K562 (cell line): ENCODE measurements around the gene GALNS. TPM values are rescaled to one million over a fixed set of nuclear protein-coding genes. Genes with fewer than 3 reads are reported as not detected.

ENCODE experiments used
- FOXJ2 ChIP-seq: fragments of 200-800 bp; sonication (Bioruptor generic); IDR thresholded peaks from 2 replicates; pipeline ENCODE4 v1.6.1; 2016; ENCODE audit warnings: missing genetic modification characterization, missing compliant biosample characterization
- GATAD2A ChIP-seq: fragments of 450-650 bp; IDR thresholded peaks from 2 replicates; pipeline ENCODE4 v1.6.1; 2017
- HNRNPH1 ChIP-seq: fragments of 200-400 bp; formaldehyde crosslinking; optimal IDR thresholded peaks from 2 replicates; pipeline ENCODE3; 2017; ENCODE audit warnings: low read depth, mild to moderate bottlenecking, low read length, moderate library complexity
- ILK ChIP-seq: fragments of 450-650 bp; IDR thresholded peaks from 2 replicates; pipeline ENCODE4 v1.6.1; 2016; ENCODE audit warnings: missing genetic modification characterization, low read depth, mild to moderate bottlenecking, missing compliant biosample characterization, moderate library complexity, borderline replicate concordance
- LARP7 ChIP-seq: fragments of 450-650 bp; IDR thresholded peaks from 2 replicates; pipeline ENCODE4 v1.6.1; 2016
- MAFG ChIP-seq: fragments of 450-650 bp; conservative IDR thresholded peaks from 2 replicates; pipeline ENCODE4 v1.6.1; 2016; ENCODE audit warnings: missing genetic modification characterization, missing compliant biosample characterization
- MCM3 ChIP-seq: fragments of 450-650 bp; IDR thresholded peaks from 2 replicates; pipeline ENCODE4 v1.6.1; 2016
- MCM5 ChIP-seq: fragments of 450-650 bp; IDR thresholded peaks from 2 replicates; pipeline ENCODE4 v1.6.1; 2016; ENCODE audit warnings: low read depth
- MXI1 ChIP-seq: IDR thresholded peaks from 2 replicates; pipeline ENCODE4 v1.6.1; 2011; ENCODE audit warnings: low read depth, mild to moderate bottlenecking, improper control_type of control experiment, low read length
- NCOA4 ChIP-seq: fragments of 450-650 bp; IDR thresholded peaks from 2 replicates; pipeline ENCODE4 v1.6.1; 2018; ENCODE audit warnings: mild to moderate bottlenecking; ENCODE audit not compliant: partially characterized antibody
- NFIC ChIP-seq: fragments of 450-650 bp; IDR thresholded peaks from 2 replicates; pipeline ENCODE4 v1.6.1; 2017; ENCODE audit warnings: mild to moderate bottlenecking, inconsistent platforms
- SMAD2 ChIP-seq: fragments of 150-350 bp; IDR thresholded peaks from 2 replicates; pipeline ENCODE4 v1.6.1; 2014; ENCODE audit warnings: low read depth, mild to moderate bottlenecking, low read length
- SREBF1 ChIP-seq: fragments of 150-350 bp; IDR thresholded peaks from 2 replicates; pipeline ENCODE4 v1.6.1; 2014; ENCODE audit warnings: antibody characterized with exemption, low read depth, low read length, borderline replicate concordance
- STAT5A ChIP-seq: IDR thresholded peaks from 2 replicates; pipeline ENCODE4 v1.6.1; 2012; ENCODE audit warnings: low read length, inconsistent platforms, borderline replicate concordance
- ZFP30 ChIP-seq: fragments of 250-450 bp; sonication (Bioruptor Pico); IDR thresholded peaks from 2 replicates; pipeline ENCODE4 v1.8.0; 2022; ENCODE audit warnings: moderate library complexity, mild to moderate bottlenecking, inconsistent platforms, borderline replicate concordance
- ZNF174 ChIP-seq: fragments of 250-450 bp; sonication (Bioruptor Pico); IDR thresholded peaks from 2 replicates; pipeline ENCODE4 v1.4.0; 2020; ENCODE audit warnings: mild to moderate bottlenecking
- ZNF561 ChIP-seq: fragments of 450-650 bp; formaldehyde crosslinking; conservative IDR thresholded peaks from 2 replicates; pipeline ENCODE4 v1.4.0; 2020; ENCODE audit warnings: mild to moderate bottlenecking, moderate library complexity
- ZNF57 ChIP-seq: fragments of 450-650 bp; formaldehyde crosslinking; IDR thresholded peaks from 2 replicates; pipeline ENCODE4 v1.4.0; 2020; ENCODE audit warnings: mild to moderate bottlenecking, moderate library complexity
- ZNF699 ChIP-seq: fragments of 250-450 bp; sonication (Bioruptor Pico); IDR thresholded peaks from 2 replicates; pipeline ENCODE4 v1.8.0; 2021; ENCODE audit warnings: mild to moderate bottlenecking, moderate library complexity; ENCODE audit not compliant: insufficient replicate concordance
- ZNF830 ChIP-seq: fragments of 250-450 bp; sonication (Bioruptor Pico); IDR thresholded peaks from 2 replicates; pipeline ENCODE4 v1.5.0; 2021; ENCODE audit warnings: mild to moderate bottlenecking
- polyA plus RNA-seq, 8 experiments: library from polyadenylated mRNA; depleted of rRNA in 4 of 8; stranded (reverse) in 5 of 8; unstranded in 3 of 8; fragments of >200 nt; fragmentation: Nextera tagmentation in 2 of 8; fragmentation: Illumina TruSeq in 1 of 8; extraction: Ambion mirVana in 2 of 8; extraction: Trizol in 1 of 8; gene quantifications; 2 replicates each; pipeline versions ENCODE4 v1.2.1 to v1.2.3, GENCODE V29; 2011 to 2014; ENCODE audit warnings: inconsistent platforms in 1 of 8, missing spikeins in 1 of 8
- total RNA-seq, 7 experiments: library from RNA; depleted of rRNA in 6 of 7; stranded (reverse); fragments of >200 nt in 6 of 7; fragmentation: Illumina TruSeq in 2 of 7; extraction: Trizol in 2 of 7; gene quantifications; 2 replicates each; pipeline versions ENCODE4 v1.2.1 to v1.2.3, GENCODE V29; 2011 to 2021; ENCODE audit warnings: low replicate concordance in 1 of 7
- TF ChIP-seq, protein P1 (sequence below): fragments of 250-450 bp; sonication (Bioruptor Pico); IDR thresholded peaks from 2 replicates; pipeline ENCODE4 v1.9.0; 2021; ENCODE audit warnings: mild to moderate bottlenecking, inconsistent platforms
- TF ChIP-seq, protein P2 (sequence below): fragments of 200-800 bp; sonication (Bioruptor generic); IDR thresholded peaks from 2 replicates; pipeline ENCODE4 v1.6.1; 2017; ENCODE audit warnings: missing genetic modification characterization, missing compliant biosample characterization
- TF ChIP-seq, protein P3 (sequence below), 2 experiments: fragments of 450-650 bp; conservative IDR thresholded peaks; 2 replicates each; pipeline ENCODE4 v1.6.1; 2017; ENCODE audit warnings: mild to moderate bottlenecking in 2 of 2, moderate library complexity in 2 of 2
- TF ChIP-seq, protein P4 (sequence below): fragments of 450-650 bp; IDR thresholded peaks from 2 replicates; pipeline ENCODE4 v1.6.1; 2016; ENCODE audit warnings: borderline replicate concordance

GALNS gene
- total and polyA plus RNA-seq, 9 of the 15 experiments (the other 6 are each of a cell fraction or from before 2014, with no cell fraction given) = 0.38 to 13.2 (median 4.3) TPM

DNA sequence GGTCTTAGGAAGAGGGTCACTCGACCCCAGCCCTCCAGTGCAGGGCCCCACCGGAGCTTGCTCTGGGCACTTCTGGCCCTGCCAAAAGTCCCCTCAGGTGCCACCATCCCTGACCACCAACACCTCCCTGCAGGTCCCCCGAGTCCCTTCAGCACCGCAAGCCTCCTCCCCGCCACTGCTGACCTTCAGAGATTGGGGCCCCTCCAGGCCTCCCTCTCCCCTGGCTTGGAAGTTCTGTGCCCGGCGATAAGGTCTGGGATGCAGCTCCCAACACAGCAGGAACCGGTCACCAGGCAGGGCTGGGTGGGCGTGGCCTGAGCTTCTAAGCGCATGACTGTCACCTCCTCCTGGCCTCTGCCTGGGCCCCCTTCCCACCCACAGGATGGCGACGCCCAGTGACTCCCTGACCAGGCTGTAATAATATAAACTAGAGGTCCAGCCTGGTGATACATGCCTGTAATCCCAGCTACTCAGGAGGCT is 82.9 kb downstream of the GALNS start (continued):
- 0 out of 2 replicates have a peak, but pooled peaks have one; percentile 16 for TF ChIP-seq ZNF561
- TF ChIP-seq, protein P1, sequence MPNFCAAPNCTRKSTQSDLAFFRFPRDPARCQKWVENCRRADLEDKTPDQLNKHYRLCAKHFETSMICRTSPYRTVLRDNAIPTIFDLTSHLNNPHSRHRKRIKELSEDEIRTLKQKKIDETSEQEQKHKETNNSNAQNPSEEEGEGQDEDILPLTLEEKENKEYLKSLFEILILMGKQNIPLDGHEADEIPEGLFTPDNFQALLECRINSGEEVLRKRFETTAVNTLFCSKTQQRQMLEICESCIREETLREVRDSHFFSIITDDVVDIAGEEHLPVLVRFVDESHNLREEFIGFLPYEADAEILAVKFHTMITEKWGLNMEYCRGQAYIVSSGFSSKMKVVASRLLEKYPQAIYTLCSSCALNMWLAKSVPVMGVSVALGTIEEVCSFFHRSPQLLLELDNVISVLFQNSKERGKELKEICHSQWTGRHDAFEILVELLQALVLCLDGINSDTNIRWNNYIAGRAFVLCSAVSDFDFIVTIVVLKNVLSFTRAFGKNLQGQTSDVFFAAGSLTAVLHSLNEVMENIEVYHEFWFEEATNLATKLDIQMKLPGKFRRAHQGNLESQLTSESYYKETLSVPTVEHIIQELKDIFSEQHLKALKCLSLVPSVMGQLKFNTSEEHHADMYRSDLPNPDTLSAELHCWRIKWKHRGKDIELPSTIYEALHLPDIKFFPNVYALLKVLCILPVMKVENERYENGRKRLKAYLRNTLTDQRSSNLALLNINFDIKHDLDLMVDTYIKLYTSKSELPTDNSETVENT (CRISPR knock-in tag) = peak; percentile 81
- TF ChIP-seq NCOA4 = no peak
- no peak for TF ChIP-seq SMAD2
- no peak for TF ChIP-seq MCM5
- TF ChIP-seq MXI1 = peak; percentile 18; the same call in 1 of the 2 replicates
- no peak for TF ChIP-seq ZNF174 (CRISPR knock-in tag)
- peak; percentile 88; the same call in 1 of the 2 replicates for TF ChIP-seq GATAD2A
- no peak for TF ChIP-seq ZNF57 (CRISPR knock-in tag)
- TF ChIP-seq STAT5A = peak; percentile 72; the same call in 1 of the 2 replicates
- TF ChIP-seq ZNF830 (CRISPR knock-in tag) = no peak
- TF ChIP-seq, protein P2, sequence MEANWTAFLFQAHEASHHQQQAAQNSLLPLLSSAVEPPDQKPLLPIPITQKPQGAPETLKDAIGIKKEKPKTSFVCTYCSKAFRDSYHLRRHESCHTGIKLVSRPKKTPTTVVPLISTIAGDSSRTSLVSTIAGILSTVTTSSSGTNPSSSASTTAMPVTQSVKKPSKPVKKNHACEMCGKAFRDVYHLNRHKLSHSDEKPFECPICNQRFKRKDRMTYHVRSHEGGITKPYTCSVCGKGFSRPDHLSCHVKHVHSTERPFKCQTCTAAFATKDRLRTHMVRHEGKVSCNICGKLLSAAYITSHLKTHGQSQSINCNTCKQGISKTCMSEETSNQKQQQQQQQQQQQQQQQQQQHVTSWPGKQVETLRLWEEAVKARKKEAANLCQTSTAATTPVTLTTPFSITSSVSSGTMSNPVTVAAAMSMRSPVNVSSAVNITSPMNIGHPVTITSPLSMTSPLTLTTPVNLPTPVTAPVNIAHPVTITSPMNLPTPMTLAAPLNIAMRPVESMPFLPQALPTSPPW (CRISPR knock-in tag) = peak; percentile 93
- no peak for TF ChIP-seq ILK (tag)
- peak; percentile 39; the same call in 1 of the 2 replicates for TF ChIP-seq SREBF1
- no peak for TF ChIP-seq MAFG (tag)
- TF ChIP-seq LARP7 = peak; percentile 45; the same call in 1 of the 2 replicates
- TF ChIP-seq HNRNPH1 = no peak
- TF ChIP-seq ZNF699 (CRISPR knock-in tag) = no peak
- TF ChIP-seq NFIC = peak; percentile 88
- peak; percentile 66; the same call in 1 of the 2 replicates for TF ChIP-seq FOXJ2
- TF ChIP-seq MCM3 = no peak
- TF ChIP-seq, protein P3, sequence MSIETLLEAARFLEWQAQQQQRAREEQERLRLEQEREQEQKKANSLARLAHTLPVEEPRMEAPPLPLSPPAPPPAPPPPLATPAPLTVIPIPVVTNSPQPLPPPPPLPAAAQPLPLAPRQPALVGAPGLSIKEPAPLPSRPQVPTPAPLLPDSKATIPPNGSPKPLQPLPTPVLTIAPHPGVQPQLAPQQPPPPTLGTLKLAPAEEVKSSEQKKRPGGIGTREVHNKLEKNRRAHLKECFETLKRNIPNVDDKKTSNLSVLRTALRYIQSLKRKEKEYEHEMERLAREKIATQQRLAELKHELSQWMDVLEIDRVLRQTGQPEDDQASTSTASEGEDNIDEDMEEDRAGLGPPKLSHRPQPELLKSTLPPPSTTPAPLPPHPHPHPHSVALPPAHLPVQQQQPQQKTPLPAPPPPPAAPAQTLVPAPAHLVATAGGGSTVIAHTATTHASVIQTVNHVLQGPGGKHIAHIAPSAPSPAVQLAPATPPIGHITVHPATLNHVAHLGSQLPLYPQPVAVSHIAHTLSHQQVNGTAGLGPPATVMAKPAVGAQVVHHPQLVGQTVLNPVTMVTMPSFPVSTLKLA (conservative IDR thresholded peaks at IDR 0.05) = no peak
- TF ChIP-seq, protein P4, sequence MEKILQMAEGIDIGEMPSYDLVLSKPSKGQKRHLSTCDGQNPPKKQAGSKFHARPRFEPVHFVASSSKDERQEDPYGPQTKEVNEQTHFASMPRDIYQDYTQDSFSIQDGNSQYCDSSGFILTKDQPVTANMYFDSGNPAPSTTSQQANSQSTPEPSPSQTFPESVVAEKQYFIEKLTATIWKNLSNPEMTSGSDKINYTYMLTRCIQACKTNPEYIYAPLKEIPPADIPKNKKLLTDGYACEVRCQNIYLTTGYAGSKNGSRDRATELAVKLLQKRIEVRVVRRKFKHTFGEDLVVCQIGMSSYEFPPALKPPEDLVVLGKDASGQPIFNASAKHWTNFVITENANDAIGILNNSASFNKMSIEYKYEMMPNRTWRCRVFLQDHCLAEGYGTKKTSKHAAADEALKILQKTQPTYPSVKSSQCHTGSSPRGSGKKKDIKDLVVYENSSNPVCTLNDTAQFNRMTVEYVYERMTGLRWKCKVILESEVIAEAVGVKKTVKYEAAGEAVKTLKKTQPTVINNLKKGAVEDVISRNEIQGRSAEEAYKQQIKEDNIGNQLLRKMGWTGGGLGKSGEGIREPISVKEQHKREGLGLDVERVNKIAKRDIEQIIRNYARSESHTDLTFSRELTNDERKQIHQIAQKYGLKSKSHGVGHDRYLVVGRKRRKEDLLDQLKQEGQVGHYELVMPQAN = peak; percentile 61; the same call in 1 of the 2 replicates
- TF ChIP-seq ZFP30 (CRISPR knock-in tag) = no peak
